Tibial nerve (tissue), 4 donors: ENCODE data around the gene LSM14B. TPM values are rescaled to one million over a fixed set of nuclear protein-coding genes. Genes with fewer than 3 reads are reported as not detected.

Source experiments
- DNase-seq, 2 donors: peaks; one replicate each; pipeline ENCODE4 v3.0.0-alpha.2; 2019; ENCODE audit warnings: low spot score in 2 of 2
- H3K27ac ChIP-seq, 4 donors: fragments of 200-600 bp; sonication (generic) in 3 of 4; one replicate each; pipeline ENCODE4 v1.5.1; 2017 to 2019; ENCODE audit warnings: mild to moderate bottlenecking in 1 of 4
- H3K27me3 ChIP-seq, 2 donors: fragments of 200-600 bp; sonication (generic) in 1 of 2; one replicate each; pipeline versions ENCODE4 v1.5.1 to v1.6.0; 2017 to 2019
- H3K36me3 ChIP-seq, 3 donors: fragments of 200-600 bp; sonication (generic); one replicate each; pipeline ENCODE4 v1.5.1; 2018 to 2019
- H3K4me1 ChIP-seq, 4 donors: fragments of 200-600 bp; sonication (generic) in 3 of 4; one replicate each; pipeline ENCODE4 v1.5.1; 2017 to 2019
- H3K4me3 ChIP-seq, 4 donors: fragments of 200-600 bp; sonication (generic) in 3 of 4; one replicate each; pipeline ENCODE4 v1.5.1; 2017 to 2019; ENCODE audit warnings: mild to moderate bottlenecking in 1 of 4, moderate library complexity in 1 of 4
- H3K9me3 ChIP-seq, 4 donors: fragments of 200-600 bp; sonication (generic) in 3 of 4; one replicate each; pipeline ENCODE4 v1.5.1; 2017 to 2019
- CTCF ChIP-seq, 5 experiments: fragments of 200-600 bp in 3 of 5; fragments of 450-650 bp in 2 of 5; sonication (generic) in 3 of 5; IDR thresholded peaks; one replicate each; pipeline ENCODE4 v1.5.1; 2016 to 2019; ENCODE audit warnings: antibody characterized with exemption in 5 of 5, mild to moderate bottlenecking in 3 of 5, moderate library complexity in 2 of 5
- EP300 ChIP-seq, 2 donors: sonication (generic); formaldehyde crosslinking; IDR thresholded peaks; one replicate each; pipeline ENCODE4 v1.6.1; 2017; ENCODE audit warnings: antibody characterized with exemption in 2 of 2, mild to moderate bottlenecking in 1 of 2
- POLR2A ChIP-seq, 2 donors: fragments of 450-650 bp; IDR thresholded peaks; one replicate each; pipeline ENCODE4 v1.6.1; 2017; ENCODE audit warnings: antibody characterized with exemption in 2 of 2, mild to moderate bottlenecking in 2 of 2, moderate library complexity in 2 of 2
- WGBS, 2 donors: methylation state at CpG; one replicate each; pipeline ENCODE4 v1.1.5; 2018; 5-methylcytosine and 5-hydroxymethylcytosine counted together
- total RNA-seq, 4 donors: library from RNA; depleted of rRNA; stranded (reverse); fragments of >200 nt; gene quantifications; one replicate each; pipeline ENCODE4 v1.1.0, GENCODE V29; 2016

Gene LSM14B
- total RNA-seq, 4 donors from 2014 or later = 23.8 to 32.6 (median 28.5) TPM

GRCh38 chr20:62172666-62173065, 50.4 kb downstream of the LSM14B start:
- H3K4me3 ChIP-seq = no peak overlapping the region
- no peak for DNase-seq
- no peaks in the 10 kb centered on the region for H3K27me3 ChIP-seq
- peaks cover 0 to 81% (median 0%) of the 10 kb centered on the region in 3 donors for H3K36me3 ChIP-seq
- WGBS, 2 donors = 89 to 97% methylated on average over 13 to 18 of the region's 18 CpGs
- H3K4me1 ChIP-seq = no peaks in the 10 kb centered on the region
- no peak for TF ChIP-seq POLR2A (IDR thresholded peaks at IDR 0.05)
- no peak for TF ChIP-seq CTCF (IDR thresholded peaks at IDR 0.05)
- TF ChIP-seq EP300 (IDR thresholded peaks at IDR 0.05) = no peak
- no peaks in the 10 kb centered on the region for H3K9me3 ChIP-seq
- no peak overlapping the region for H3K27ac ChIP-seq

GRCh38 chr20:62174021-62174804, 51.9 kb downstream of the LSM14B start:
- Histone ChIP-seq H3K27me3 (no peaks in the 10 kb centered on the region), H3K9me3 (no peaks in the 10 kb centered on the region), H3K4me3 (no peak overlapping the region), H3K27ac (no peak overlapping the region), H3K36me3 (peaks cover 0 to 76% (median 0%) of the 10 kb centered on the region in 3 donors), H3K4me1 (no peaks in the 10 kb centered on the region)
- no peak for TF ChIP-seq POLR2A (IDR thresholded peaks at IDR 0.05)
- TF ChIP-seq EP300 (IDR thresholded peaks at IDR 0.05) = no peak
- TF ChIP-seq CTCF (IDR thresholded peaks at IDR 0.05) = no peak
- DNase-seq = no peak
- WGBS, 2 donors = 91 to 92% methylated on average over 28 of the region's 28 CpGs

- no peaks in the 10 kb centered on the region for H3K9me3 ChIP-seq
- no peak for DNase-seq
- no peak overlapping the region for H3K4me3 ChIP-seq
- peaks cover 0 to 75% (median 0%) of the 10 kb centered on the region in 3 donors for H3K36me3 ChIP-seq
- no peaks in the 10 kb centered on the region for H3K4me1 ChIP-seq
- H3K27me3 ChIP-seq = no peaks in the 10 kb centered on the region
- H3K27ac ChIP-seq = no peak overlapping the region
- TF ChIP-seq CTCF (IDR thresholded peaks at IDR 0.05) (no peak), EP300 (IDR thresholded peaks at IDR 0.05) (no peak), POLR2A (IDR thresholded peaks at IDR 0.05) (no peak)
- WGBS, 2 donors = 93% methylated on average over 26 of the region's 26 CpGs
These were observed 52.8 kb downstream of the LSM14B start for GRCh38 chr20:62174870-62175624.

- Histone ChIP-seq H3K27ac (no peak overlapping the region), H3K27me3 (no peaks in the 10 kb centered on the region), H3K4me3 (no peak overlapping the region), H3K4me1 (no peaks in the 10 kb centered on the region), H3K36me3 (peaks cover 0 to 70% (median 0%) of the 10 kb centered on the region in 3 donors), H3K9me3 (no peaks in the 10 kb centered on the region)
- TF ChIP-seq POLR2A (IDR thresholded peaks at IDR 0.05) (no peak), EP300 (IDR thresholded peaks at IDR 0.05) (no peak), CTCF (IDR thresholded peaks at IDR 0.05) (no peak)
- DNase-seq = no peak
- WGBS, 2 donors = 86 to 89% methylated on average over 5 to 10 of the region's 10 CpGs
These were observed 53.4 kb downstream of the LSM14B start for GRCh38 chr20:62175711-62176110.

- Histone ChIP-seq H3K9me3 (no peaks in the 10 kb centered on the region), H3K4me1 (peaks cover 0 to 6% (median 0%) of the 10 kb centered on the region in 4 donors), H3K27me3 (no peaks in the 10 kb centered on the region), H3K4me3 (no peak overlapping the region), H3K36me3 (peaks cover 0 to 70% (median 0%) of the 10 kb centered on the region in 3 donors), H3K27ac (no peak overlapping the region)
- no peak for DNase-seq
- WGBS, 2 donors = 85 to 86% methylated on average over 15 of the region's 15 CpGs
- TF ChIP-seq POLR2A (IDR thresholded peaks at IDR 0.05) (no peak), CTCF (IDR thresholded peaks at IDR 0.05) (no peak), EP300 (IDR thresholded peaks at IDR 0.05) (no peak)
These were observed 54.6 kb downstream of the LSM14B start for GRCh38 chr20:62176866-62177265.
